Effector memory CD4-positive, alpha-beta T cell (primary cell): ENCODE data around the gene FXYD1.

Source experiments
- DNase-seq, 3 donors: peaks; one replicate each; pipeline ENCODE4 v3.0.0-alpha.2; 2020
- H3K27ac ChIP-seq: 2 replicates; pipeline ENCODE4 v1.7.0; 2013; ENCODE audit warnings: mild to moderate bottlenecking, low read length, moderate library complexity; ENCODE audit not compliant: insufficient read depth, poor library complexity, severe bottlenecking
- H3K27me3 ChIP-seq: replicated peaks from 2 replicates; pipeline ENCODE4 v1.7.0; 2013; ENCODE audit warnings: mild to moderate bottlenecking, low read length; ENCODE audit not compliant: insufficient read depth, control insufficient read depth, poor library complexity, severe bottlenecking
- H3K36me3 ChIP-seq: 2 replicates; pipeline ENCODE4 v1.7.0; 2013; ENCODE audit warnings: mild to moderate bottlenecking, low read length, moderate library complexity; ENCODE audit not compliant: control insufficient read depth, insufficient read depth
- H3K4me1 ChIP-seq: 2 replicates; pipeline ENCODE4 v1.7.0; 2013; ENCODE audit warnings: low read length, mild to moderate bottlenecking; ENCODE audit not compliant: control insufficient read depth, insufficient read depth, poor library complexity, severe bottlenecking
- H3K4me3 ChIP-seq: 2 replicates; pipeline ENCODE4 v1.7.0; 2013; ENCODE audit warnings: low read length, low read depth, mild to moderate bottlenecking; ENCODE audit not compliant: insufficient read depth, poor library complexity, severe bottlenecking
- H3K9me3 ChIP-seq: 2 replicates; pipeline ENCODE4 v1.7.0; 2013; ENCODE audit warnings: mild to moderate bottlenecking, low read length, moderate library complexity; ENCODE audit not compliant: control insufficient read depth

FXYD1 gene

GRCh38 chr19:35117116-35117515, 21.5 kb upstream of the FXYD1 start:
- no peaks in the 10 kb centered on the region for H3K36me3 ChIP-seq
- H3K4me3 ChIP-seq = no peak overlapping the region
- H3K27me3 ChIP-seq = peaks cover 3% of the 10 kb centered on the region
- peaks cover 7% of the 10 kb centered on the region for H3K4me1 ChIP-seq
- H3K27ac ChIP-seq = no peak overlapping the region
- no peaks in the 10 kb centered on the region for H3K9me3 ChIP-seq
- DNase-seq = no peak

GRCh38 chr19:35117799-35118198, 20.8 kb upstream of the FXYD1 start:
- Histone ChIP-seq H3K4me1 (peaks cover 7% of the 10 kb centered on the region), H3K4me3 (no peak overlapping the region)

GRCh38 chr19:35118268-35119020, 20.2 kb upstream of the FXYD1 start:
- Histone ChIP-seq H3K4me1 (peaks cover 7% of the 10 kb centered on the region), H3K27me3 (peaks cover 3% of the 10 kb centered on the region), H3K9me3 (no peaks in the 10 kb centered on the region), H3K27ac (no peak overlapping the region), H3K4me3 (no peak overlapping the region), H3K36me3 (no peaks in the 10 kb centered on the region)
- no peak for DNase-seq

More at GRCh38 chr19:35117799-35118198, 20.8 kb upstream of the FXYD1 start:
- H3K27ac ChIP-seq = no peak overlapping the region
- H3K27me3 ChIP-seq = peaks cover 3% of the 10 kb centered on the region
- H3K9me3 ChIP-seq = no peaks in the 10 kb centered on the region
- no peaks in the 10 kb centered on the region for H3K36me3 ChIP-seq
- no peak for DNase-seq

- peaks cover 11% of the 10 kb centered on the region for H3K4me1 ChIP-seq
- no peak overlapping the region for H3K27ac ChIP-seq
- no peaks in the 10 kb centered on the region for H3K27me3 ChIP-seq
- no peaks in the 10 kb centered on the region for H3K9me3 ChIP-seq
- DNase-seq = no peak
- no peaks in the 10 kb centered on the region for H3K36me3 ChIP-seq
- H3K4me3 ChIP-seq = no peak overlapping the region
These were observed 19.5 kb upstream of the FXYD1 start for GRCh38 chr19:35119091-35119490.

GRCh38 chr19:35119578-35120155, 19.0 kb upstream of the FXYD1 start:
- Histone ChIP-seq H3K27ac (no peak overlapping the region), H3K4me1 (peaks cover 9% of the 10 kb centered on the region)

GRCh38 chr19:35120492-35120891, 18.1 kb upstream of the FXYD1 start:
- Histone ChIP-seq H3K9me3 (no peaks in the 10 kb centered on the region), H3K36me3 (no peaks in the 10 kb centered on the region), H3K27ac (no peak overlapping the region), H3K4me1 (peaks cover 5% of the 10 kb centered on the region), H3K4me3 (no peak overlapping the region), H3K27me3 (no peaks in the 10 kb centered on the region)
- DNase-seq = no peak

More at GRCh38 chr19:35119578-35120155, 19.0 kb upstream of the FXYD1 start:
- Histone ChIP-seq H3K9me3 (no peaks in the 10 kb centered on the region), H3K27me3 (no peaks in the 10 kb centered on the region), H3K4me3 (no peak overlapping the region), H3K36me3 (no peaks in the 10 kb centered on the region)
- no peak for DNase-seq

GRCh38 chr19:35120898-35121297, 17.7 kb upstream of the FXYD1 start:
- H3K36me3 ChIP-seq = no peaks in the 10 kb centered on the region
- peaks cover 5% of the 10 kb centered on the region for H3K4me1 ChIP-seq
- H3K27ac ChIP-seq = no peak overlapping the region
- no peak for DNase-seq
- no peak overlapping the region for H3K4me3 ChIP-seq
- no peaks in the 10 kb centered on the region for H3K9me3 ChIP-seq
- no peaks in the 10 kb centered on the region for H3K27me3 ChIP-seq

- H3K9me3 ChIP-seq = no peaks in the 10 kb centered on the region
- no peaks in the 10 kb centered on the region for H3K27me3 ChIP-seq
- H3K27ac ChIP-seq = no peak overlapping the region
- DNase-seq = no peak
- H3K36me3 ChIP-seq = no peaks in the 10 kb centered on the region
- H3K4me3 ChIP-seq = no peak overlapping the region
- H3K4me1 ChIP-seq = peaks cover 5% of the 10 kb centered on the region
These were observed 15.7 kb upstream of the FXYD1 start for GRCh38 chr19:35122687-35123551.

- H3K9me3 ChIP-seq = no peaks in the 10 kb centered on the region
- H3K36me3 ChIP-seq = no peaks in the 10 kb centered on the region
- no peak overlapping the region for H3K27ac ChIP-seq
- no peak overlapping the region for H3K4me3 ChIP-seq
- H3K27me3 ChIP-seq = no peaks in the 10 kb centered on the region
- H3K4me1 ChIP-seq = peaks cover 5% of the 10 kb centered on the region
- no peak for DNase-seq
These were observed 15.1 kb upstream of the FXYD1 start for GRCh38 chr19:35123573-35123972.
